Lower leg skin (tissue), 3 donors: ENCODE results near the gene CCNI.

Experiments
- POLR2A ChIP-seq, 2 donors: fragments of 450-650 bp; IDR thresholded peaks; one replicate each; pipeline ENCODE4 v1.6.1; 2016 to 2017; ENCODE audit warnings: antibody characterized with exemption in 2 of 2, mild to moderate bottlenecking in 1 of 2, moderate library complexity in 1 of 2
- TF ChIP-seq, protein P1 (sequence below), 3 donors: fragments of 450-650 bp; IDR thresholded peaks; one replicate each; pipeline ENCODE4 v1.5.1; 2016; ENCODE audit warnings: antibody characterized with exemption in 3 of 3, mild to moderate bottlenecking in 3 of 3, moderate library complexity in 2 of 3

DNA sequence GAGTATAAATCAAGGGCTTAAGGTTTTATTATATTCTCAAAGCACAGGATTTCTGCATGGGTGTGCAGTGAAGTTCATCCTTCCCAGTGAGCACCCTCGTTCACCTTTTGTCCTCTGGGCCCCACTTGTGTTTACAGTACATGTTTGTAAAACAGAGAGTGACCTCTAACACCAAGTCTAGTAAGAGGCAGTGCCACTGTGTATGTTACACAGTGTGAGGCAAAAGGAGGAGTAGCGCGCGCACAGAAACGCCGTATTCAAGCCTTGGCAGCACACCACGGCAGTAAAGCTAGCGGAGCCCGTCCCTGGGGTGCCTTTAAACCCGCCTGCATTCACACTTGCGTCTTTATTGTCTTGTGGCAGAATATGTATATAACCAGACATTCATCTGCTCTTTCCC, 51.9 kb downstream of the CCNI start:
- TF ChIP-seq, protein P1, sequence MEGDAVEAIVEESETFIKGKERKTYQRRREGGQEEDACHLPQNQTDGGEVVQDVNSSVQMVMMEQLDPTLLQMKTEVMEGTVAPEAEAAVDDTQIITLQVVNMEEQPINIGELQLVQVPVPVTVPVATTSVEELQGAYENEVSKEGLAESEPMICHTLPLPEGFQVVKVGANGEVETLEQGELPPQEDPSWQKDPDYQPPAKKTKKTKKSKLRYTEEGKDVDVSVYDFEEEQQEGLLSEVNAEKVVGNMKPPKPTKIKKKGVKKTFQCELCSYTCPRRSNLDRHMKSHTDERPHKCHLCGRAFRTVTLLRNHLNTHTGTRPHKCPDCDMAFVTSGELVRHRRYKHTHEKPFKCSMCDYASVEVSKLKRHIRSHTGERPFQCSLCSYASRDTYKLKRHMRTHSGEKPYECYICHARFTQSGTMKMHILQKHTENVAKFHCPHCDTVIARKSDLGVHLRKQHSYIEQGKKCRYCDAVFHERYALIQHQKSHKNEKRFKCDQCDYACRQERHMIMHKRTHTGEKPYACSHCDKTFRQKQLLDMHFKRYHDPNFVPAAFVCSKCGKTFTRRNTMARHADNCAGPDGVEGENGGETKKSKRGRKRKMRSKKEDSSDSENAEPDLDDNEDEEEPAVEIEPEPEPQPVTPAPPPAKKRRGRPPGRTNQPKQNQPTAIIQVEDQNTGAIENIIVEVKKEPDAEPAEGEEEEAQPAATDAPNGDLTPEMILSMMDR (IDR thresholded peaks at IDR 0.05), result no peak
- no peak for TF ChIP-seq POLR2A (IDR thresholded peaks at IDR 0.05)
